ENCODE measurements around the gene MFGE8. TPM values are rescaled to one million over a fixed set of nuclear protein-coding genes. Genes with fewer than 3 reads are reported as not detected.

Gene MFGE8
- total RNA-seq, 6 experiments from 2014 or later = 9.7 to 20.4 (median 17.6) TPM

GRCh38 chr15:88890495-88890894, 22.7 kb downstream of the MFGE8 start:
- Histone ChIP-seq H3K9me3 (no peaks in the 10 kb centered on the region), H3K4me3 (no peak overlapping the region), H3K36me3 (no peaks in the 10 kb centered on the region), H3K4me1 (peaks cover 0 to 15% (median 0%) of the 10 kb centered on the region in 4 donors), H3K27ac (no peak overlapping the region), H3K27me3 (peaks cover 0 to 11% of the 10 kb centered on the region in 2 donors)
- DNase-seq (no peak), ATAC-seq (no peak)
- TF ChIP-seq POLR2A (IDR thresholded peaks at IDR 0.05) = no peak
- TF ChIP-seq, protein P1, sequence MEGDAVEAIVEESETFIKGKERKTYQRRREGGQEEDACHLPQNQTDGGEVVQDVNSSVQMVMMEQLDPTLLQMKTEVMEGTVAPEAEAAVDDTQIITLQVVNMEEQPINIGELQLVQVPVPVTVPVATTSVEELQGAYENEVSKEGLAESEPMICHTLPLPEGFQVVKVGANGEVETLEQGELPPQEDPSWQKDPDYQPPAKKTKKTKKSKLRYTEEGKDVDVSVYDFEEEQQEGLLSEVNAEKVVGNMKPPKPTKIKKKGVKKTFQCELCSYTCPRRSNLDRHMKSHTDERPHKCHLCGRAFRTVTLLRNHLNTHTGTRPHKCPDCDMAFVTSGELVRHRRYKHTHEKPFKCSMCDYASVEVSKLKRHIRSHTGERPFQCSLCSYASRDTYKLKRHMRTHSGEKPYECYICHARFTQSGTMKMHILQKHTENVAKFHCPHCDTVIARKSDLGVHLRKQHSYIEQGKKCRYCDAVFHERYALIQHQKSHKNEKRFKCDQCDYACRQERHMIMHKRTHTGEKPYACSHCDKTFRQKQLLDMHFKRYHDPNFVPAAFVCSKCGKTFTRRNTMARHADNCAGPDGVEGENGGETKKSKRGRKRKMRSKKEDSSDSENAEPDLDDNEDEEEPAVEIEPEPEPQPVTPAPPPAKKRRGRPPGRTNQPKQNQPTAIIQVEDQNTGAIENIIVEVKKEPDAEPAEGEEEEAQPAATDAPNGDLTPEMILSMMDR (IDR thresholded peaks at IDR 0.05) = no peak
- intact Hi-C loops (cut with DNase I) = no loop called here
- WGBS (ENCODE audit: insufficient coverage, low coverage, low lambda C conversion rate, missing lambda C conversion rate) = 58% methylated on average over 4 of the region's 4 CpGs

DNA sequence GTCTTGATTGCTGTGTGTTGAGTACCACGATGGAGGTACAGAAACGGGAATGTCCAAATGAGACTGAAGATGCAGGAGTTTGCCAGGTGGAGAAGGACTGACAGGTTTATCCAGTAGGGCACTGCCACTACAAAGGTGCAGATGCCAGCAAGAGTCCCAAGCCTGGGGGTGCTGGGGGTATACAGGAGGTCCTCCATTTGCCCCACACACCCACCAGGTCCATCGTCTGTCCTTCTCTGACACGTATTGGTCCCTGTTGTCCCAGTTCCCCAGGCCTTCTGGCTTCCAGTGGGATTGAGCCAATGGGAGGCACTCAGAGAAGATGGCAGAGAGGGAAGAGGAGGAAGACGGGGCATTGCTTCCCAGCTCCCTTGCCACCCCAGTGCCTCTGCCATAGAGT, 24.5 kb downstream of the MFGE8 start:
- no peak overlapping the region for H3K4me3 ChIP-seq
- H3K4me1 ChIP-seq = no peaks in the 10 kb centered on the region
- intact Hi-C loops (cut with DNase I) = no loop called here
- ATAC-seq (no peak), DNase-seq (no peak)
- H3K9me3 ChIP-seq = no peaks in the 10 kb centered on the region
- no peak overlapping the region for H3K27ac ChIP-seq
- 70% methylated on average over 3 of the region's 5 CpGs for WGBS (ENCODE audit: insufficient coverage, low coverage, low lambda C conversion rate, missing lambda C conversion rate)
- TF ChIP-seq, protein P1 (IDR thresholded peaks at IDR 0.05) = no peak
- TF ChIP-seq POLR2A (IDR thresholded peaks at IDR 0.05) = no peak
- H3K27me3 ChIP-seq = peaks cover 0 to under 1% of the 10 kb centered on the region in 2 donors
- H3K36me3 ChIP-seq = no peaks in the 10 kb centered on the region

DNA sequence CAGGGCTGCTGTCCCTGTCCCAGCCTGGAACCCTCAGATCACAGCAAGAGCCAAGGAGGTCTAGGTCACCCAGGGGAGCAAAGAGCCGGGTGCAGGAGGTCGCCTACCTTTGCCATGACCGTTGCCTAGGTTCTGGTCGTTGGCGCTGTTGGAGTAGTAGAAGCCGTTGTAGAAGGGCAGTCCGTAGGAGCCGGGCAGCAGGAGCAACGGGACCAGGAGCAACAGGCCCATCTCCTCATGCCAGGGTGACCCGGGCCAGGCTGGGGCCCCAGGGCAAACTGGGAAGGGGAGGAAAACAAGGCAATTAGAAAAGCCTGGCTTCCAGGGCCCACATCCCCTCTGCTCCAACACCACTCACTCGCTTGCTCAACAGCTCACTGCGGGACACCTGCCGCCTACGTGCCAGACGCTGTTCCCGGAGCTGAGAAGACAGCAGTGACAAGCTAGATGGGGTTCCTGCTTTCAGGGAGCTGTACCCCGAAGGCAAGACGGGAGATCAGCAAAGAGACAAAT, 26.1 kb downstream of the MFGE8 start:
- TF ChIP-seq POLR2A (IDR thresholded peaks at IDR 0.05) = no peak
- TF ChIP-seq, protein P1 (IDR thresholded peaks at IDR 0.05) = no peak
- Histone ChIP-seq H3K4me3 (no peak overlapping the region), H3K27ac (no peak overlapping the region), H3K27me3 (no peaks in the 10 kb centered on the region), H3K4me1 (no peaks in the 10 kb centered on the region), H3K9me3 (no peaks in the 10 kb centered on the region), H3K36me3 (no peaks in the 10 kb centered on the region)
- ATAC-seq (no peak), DNase-seq (no peak)
- intact Hi-C loops (cut with DNase I) = no loop called here
- WGBS (ENCODE audit: insufficient coverage, low coverage, low lambda C conversion rate, missing lambda C conversion rate) = 58% methylated on average over 6 of the region's 18 CpGs

DNA sequence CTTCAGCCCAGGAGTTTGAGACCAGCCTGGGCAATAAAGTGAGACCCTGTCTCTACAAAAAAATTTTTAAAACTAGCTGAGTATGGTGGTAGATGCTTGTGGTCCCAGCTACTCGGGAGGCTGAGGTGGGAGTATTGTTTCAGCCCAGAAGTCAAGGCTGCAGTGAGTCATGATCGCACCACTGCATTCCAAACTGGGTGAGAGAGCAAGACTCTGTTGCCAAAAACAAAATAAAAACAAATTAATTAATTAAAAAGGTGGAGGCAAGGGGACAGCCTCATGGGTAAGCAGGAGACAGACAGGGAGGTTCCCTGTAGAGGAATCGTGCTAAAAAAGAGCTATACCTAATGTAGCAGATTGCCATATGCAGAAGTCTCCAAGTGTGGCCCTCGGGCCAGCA, 30.4 kb downstream of the MFGE8 start:
- no peak for DNase-seq
- Histone ChIP-seq H3K36me3 (no peaks in the 10 kb centered on the region), H3K9me3 (no peaks in the 10 kb centered on the region), H3K4me1 (no peaks in the 10 kb centered on the region), H3K4me3 (no peak overlapping the region), H3K27me3 (no peaks in the 10 kb centered on the region), H3K27ac (no peak overlapping the region)
- intact Hi-C loops (cut with DNase I) = no loop called here
- no peak for ATAC-seq
- TF ChIP-seq, protein P1 (IDR thresholded peaks at IDR 0.05) = no peak
- 63% methylated on average over 4 of the region's 4 CpGs for WGBS (ENCODE audit: insufficient coverage, low coverage, low lambda C conversion rate, missing lambda C conversion rate)

DNA sequence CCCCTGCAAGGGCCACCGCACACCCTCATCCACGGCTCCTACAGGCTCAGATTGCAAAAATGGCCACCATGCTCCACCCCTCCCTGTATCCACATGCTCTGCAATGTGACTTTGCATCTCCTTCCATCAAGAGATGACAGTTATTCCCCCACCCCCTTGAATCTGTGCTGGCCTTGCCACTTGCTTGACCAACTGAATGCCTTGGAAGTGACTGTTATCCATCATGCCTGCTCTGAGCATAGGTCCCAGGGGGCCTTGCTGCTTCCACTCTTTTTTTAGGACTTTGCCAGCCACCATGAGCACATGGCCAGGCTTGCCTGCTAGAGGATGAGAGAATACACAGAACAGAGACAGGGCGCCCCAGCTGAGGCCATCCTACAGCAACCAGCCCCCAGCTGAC, 31.4 kb downstream of the MFGE8 start:
- 80% methylated on average over 1 of the region's 3 CpGs for WGBS (ENCODE audit: insufficient coverage, low coverage, low lambda C conversion rate, missing lambda C conversion rate)
- Histone ChIP-seq H3K4me1 (no peaks in the 10 kb centered on the region), H3K4me3 (no peak overlapping the region), H3K27me3 (no peaks in the 10 kb centered on the region), H3K36me3 (no peaks in the 10 kb centered on the region), H3K9me3 (no peaks in the 10 kb centered on the region), H3K27ac (no peak overlapping the region)
- DNase-seq (no peak), ATAC-seq (no peak)
- intact Hi-C loops (cut with DNase I) = no loop called here
- TF ChIP-seq, protein P1 (IDR thresholded peaks at IDR 0.05) = no peak
- TF ChIP-seq POLR2A (IDR thresholded peaks at IDR 0.05) = no peak

All from right lobe of liver (tissue), 6 donors.